HUES48 (cell line): ENCODE data around the gene ERICH6B.

Source experiments
- H3K27ac ChIP-seq: one replicate; pipeline ENCODE4 v1.7.0; 2013; ENCODE audit warnings: low read depth, low read length, inconsistent platforms
- H3K27me3 ChIP-seq: 2 replicates; pipeline ENCODE4 v1.6.1; 2013; ENCODE audit warnings: mild to moderate bottlenecking, low read length; ENCODE audit not compliant: control insufficient read depth, insufficient read depth
- H3K36me3 ChIP-seq: 2 replicates; pipeline ENCODE4 v1.6.1; 2013; ENCODE audit warnings: low read length; ENCODE audit not compliant: control insufficient read depth, insufficient read depth
- H3K4me1 ChIP-seq: 2 replicates; pipeline ENCODE4 v1.6.1; 2013; ENCODE audit warnings: mild to moderate bottlenecking, low read length; ENCODE audit not compliant: control insufficient read depth, insufficient read depth
- H3K4me3 ChIP-seq: 2 replicates; pipeline ENCODE4 v1.5.1; 2013; ENCODE audit warnings: mild to moderate bottlenecking, low read depth, low read length
- H3K9ac ChIP-seq: 2 replicates; pipeline ENCODE4 v1.6.1; 2013; ENCODE audit warnings: mild to moderate bottlenecking, low read depth, low read length, moderate library complexity
- H3K9me3 ChIP-seq: 2 replicates; pipeline ENCODE4 v1.6.1; 2013; ENCODE audit warnings: low read length; ENCODE audit not compliant: control insufficient read depth, insufficient read depth

ERICH6B gene

GRCh38 chr13:45598597-45598996 lies 16.9 kb downstream of the ERICH6B start:
- Histone ChIP-seq H3K4me3 (no peak overlapping the region), H3K27ac (no peak overlapping the region), H3K4me1 (no peaks in the 10 kb centered on the region), H3K36me3 (no peaks in the 10 kb centered on the region), H3K9me3 (no peaks in the 10 kb centered on the region), H3K9ac (no peak overlapping the region), H3K27me3 (no peaks in the 10 kb centered on the region)

- Histone ChIP-seq H3K27ac (no peak overlapping the region), H3K4me1 (no peaks in the 10 kb centered on the region), H3K36me3 (no peaks in the 10 kb centered on the region), H3K9ac (no peak overlapping the region), H3K9me3 (no peaks in the 10 kb centered on the region), H3K4me3 (no peak overlapping the region), H3K27me3 (no peaks in the 10 kb centered on the region)
These were observed 18.6 kb downstream of the ERICH6B start for GRCh38 chr13:45596800-45597475.

GRCh38 chr13:45595965-45596364 lies 19.6 kb downstream of the ERICH6B start:
- Histone ChIP-seq H3K9me3 (no peaks in the 10 kb centered on the region), H3K27ac (no peak overlapping the region), H3K27me3 (no peaks in the 10 kb centered on the region), H3K4me3 (no peak overlapping the region), H3K4me1 (no peaks in the 10 kb centered on the region), H3K36me3 (no peaks in the 10 kb centered on the region), H3K9ac (no peak overlapping the region)

- Histone ChIP-seq H3K9ac (no peak overlapping the region), H3K27me3 (no peaks in the 10 kb centered on the region), H3K9me3 (no peaks in the 10 kb centered on the region), H3K4me1 (no peaks in the 10 kb centered on the region), H3K27ac (no peak overlapping the region), H3K4me3 (no peak overlapping the region), H3K36me3 (no peaks in the 10 kb centered on the region)
These were observed 20.8 kb downstream of the ERICH6B start for GRCh38 chr13:45594764-45595163.

GRCh38 chr13:45594227-45594626 lies 21.3 kb downstream of the ERICH6B start:
- no peak overlapping the region for H3K9ac ChIP-seq
- H3K27me3 ChIP-seq = no peaks in the 10 kb centered on the region
- H3K4me3 ChIP-seq = no peak overlapping the region
- H3K4me1 ChIP-seq = no peaks in the 10 kb centered on the region
- H3K36me3 ChIP-seq = no peaks in the 10 kb centered on the region
- no peak overlapping the region for H3K27ac ChIP-seq
- H3K9me3 ChIP-seq = no peaks in the 10 kb centered on the region

GRCh38 chr13:45592758-45593157 lies 22.8 kb downstream of the ERICH6B start:
- no peaks in the 10 kb centered on the region for H3K27me3 ChIP-seq
- no peaks in the 10 kb centered on the region for H3K9me3 ChIP-seq
- no peaks in the 10 kb centered on the region for H3K36me3 ChIP-seq
- no peak overlapping the region for H3K4me3 ChIP-seq
- H3K4me1 ChIP-seq = no peaks in the 10 kb centered on the region
- H3K9ac ChIP-seq = no peak overlapping the region
- no peak overlapping the region for H3K27ac ChIP-seq

- no peaks in the 10 kb centered on the region for H3K9me3 ChIP-seq
- no peak overlapping the region for H3K27ac ChIP-seq
- no peak overlapping the region for H3K4me3 ChIP-seq
- H3K36me3 ChIP-seq = no peaks in the 10 kb centered on the region
- no peaks in the 10 kb centered on the region for H3K4me1 ChIP-seq
- H3K9ac ChIP-seq = no peak overlapping the region
- no peaks in the 10 kb centered on the region for H3K27me3 ChIP-seq
These were observed 25.5 kb downstream of the ERICH6B start for GRCh38 chr13:45590066-45590465.

GRCh38 chr13:45587897-45588296 lies 27.6 kb downstream of the ERICH6B start:
- Histone ChIP-seq H3K4me3 (no peak overlapping the region), H3K9ac (no peak overlapping the region), H3K27ac (no peak overlapping the region), H3K9me3 (no peaks in the 10 kb centered on the region), H3K4me1 (no peaks in the 10 kb centered on the region), H3K36me3 (no peaks in the 10 kb centered on the region), H3K27me3 (no peaks in the 10 kb centered on the region)

GRCh38 chr13:45584816-45585215 lies 30.7 kb downstream of the ERICH6B start:
- Histone ChIP-seq H3K9ac (no peak overlapping the region), H3K4me3 (no peak overlapping the region), H3K9me3 (no peaks in the 10 kb centered on the region), H3K27me3 (0 out of 2 replicates have a peak, but pooled peaks cover 2% of the 10 kb centered on the region), H3K36me3 (no peaks in the 10 kb centered on the region), H3K4me1 (no peaks in the 10 kb centered on the region), H3K27ac (no peak overlapping the region)

- Histone ChIP-seq H3K4me3 (no peak overlapping the region), H3K27ac (no peak overlapping the region), H3K36me3 (no peaks in the 10 kb centered on the region), H3K27me3 (peaks cover 18% of the 10 kb centered on the region; the same call in 1 of the 2 replicates), H3K9me3 (no peaks in the 10 kb centered on the region), H3K4me1 (peaks cover 7% of the 10 kb centered on the region; the same call in 1 of the 2 replicates), H3K9ac (no peak overlapping the region)
These were observed 33.0 kb downstream of the ERICH6B start for GRCh38 chr13:45582408-45583076.

- H3K27ac ChIP-seq = no peak overlapping the region
- no peak overlapping the region for H3K9ac ChIP-seq
- H3K36me3 ChIP-seq = no peaks in the 10 kb centered on the region
- H3K9me3 ChIP-seq = no peaks in the 10 kb centered on the region
- H3K4me3 ChIP-seq = no peak overlapping the region
- peaks cover 18% of the 10 kb centered on the region; the same call in 1 of the 2 replicates for H3K27me3 ChIP-seq
- peaks cover 7% of the 10 kb centered on the region; the same call in 1 of the 2 replicates for H3K4me1 ChIP-seq
These were observed 39.1 kb downstream of the ERICH6B start for GRCh38 chr13:45576466-45576865.
